ENCODE results near the gene TEX29. TPM values are rescaled to one million over a fixed set of nuclear protein-coding genes. Genes with fewer than 3 reads are reported as not detected.

TEX29 gene
- not detected for polyA plus RNA-seq (ENCODE audit: low read depth in 6 of 6)

- ATAC-seq (ENCODE audit: low read depth in 2 of 2): no peak
- peaks cover 0 to 4% (median 0%) of the 10 kb centered on the region in 3 donors for H3K4me1 Mint-ChIP-seq
- peak within 1 kb of the TSS in 1 of 6 donors; percentile 76 for H3K27ac Mint-ChIP-seq
- no peaks in the 10 kb centered on the region for H3K27me3 Mint-ChIP-seq
- peaks cover 11 to 30% of the 10 kb centered on the region in 2 donors for H3K36me3 Mint-ChIP-seq
- H3K9me3 Mint-ChIP-seq: peaks cover 0 to 8% (median 0%) of the 10 kb centered on the region in 7 donors
- no peak within 1 kb of the TSS for H3K4me3 Mint-ChIP-seq
- DNase-seq: no peak
These were observed at the start of gene TEX29 for GRCh38 chr13:111319998-111320911. TSS of gene TEX29 (plus strand) at chr13:111320642. CDS start at chr13:111320891, 249 bp downstream.

- no peaks in the 10 kb centered on the region for H3K27me3 Mint-ChIP-seq
- ATAC-seq (ENCODE audit: low read depth in 2 of 2) (no peak), DNase-seq (no peak)
- H3K36me3 Mint-ChIP-seq: peaks cover 12 to 31% of the 10 kb centered on the region in 2 donors
- no peaks in the 10 kb centered on the region for H3K9me3 Mint-ChIP-seq
- no peak overlapping the region for H3K4me3 Mint-ChIP-seq
- H3K4me1 Mint-ChIP-seq: peaks cover 0 to 5% (median 0%) of the 10 kb centered on the region in 3 donors
- H3K27ac Mint-ChIP-seq: peak overlapping the region in 3 of 6 donors; percentile 10 to 61 (median 53)
These were observed 49.4 kb upstream of the TEX29 start for GRCh38 chr13:111270765-111271698.

DNA sequence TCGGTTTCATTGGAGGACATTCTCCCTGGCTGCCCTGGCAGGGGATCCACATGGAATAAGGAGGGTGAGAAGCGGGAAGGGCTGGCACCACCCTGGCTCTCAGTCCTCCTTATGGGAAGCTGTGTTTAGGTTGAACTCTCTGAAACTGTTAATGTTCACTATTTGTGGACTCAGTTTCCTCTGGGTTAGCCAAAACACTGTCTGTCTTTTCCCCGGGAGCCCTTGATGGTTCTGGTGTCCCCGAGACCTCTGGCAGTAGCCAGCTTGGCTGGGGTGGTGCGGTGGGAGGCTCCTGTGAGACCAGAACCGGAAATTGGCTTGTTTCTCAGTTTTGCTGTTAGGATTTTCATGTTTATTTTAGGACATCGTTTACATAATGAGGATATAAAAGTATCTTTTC, 48.3 kb upstream of the TEX29 start:
- H3K4me3 Mint-ChIP-seq: no peak overlapping the region
- no peaks in the 10 kb centered on the region for H3K27me3 Mint-ChIP-seq
- peak overlapping the region in 2 of 6 donors; percentile 33 to 85 for H3K27ac Mint-ChIP-seq
- no peaks in the 10 kb centered on the region for H3K9me3 Mint-ChIP-seq
- no peak for DNase-seq
- peaks cover 1 to 27% of the 10 kb centered on the region in 2 donors for H3K36me3 Mint-ChIP-seq
- ATAC-seq (ENCODE audit: low read depth in 2 of 2): no peak
- no peaks in the 10 kb centered on the region for H3K4me1 Mint-ChIP-seq

- Mint-ChIP-seq H3K36me3 (peaks cover 11 to 28% of the 10 kb centered on the region in 2 donors), H3K27ac (peak overlapping the region in 1 of 6 donors; percentile 60), H3K27me3 (no peaks in the 10 kb centered on the region), H3K9me3 (no peaks in the 10 kb centered on the region), H3K4me3 (no peak overlapping the region), H3K4me1 (no peaks in the 10 kb centered on the region)
- ATAC-seq (ENCODE audit: low read depth in 2 of 2) (no peak), DNase-seq (no peak)
These were observed 45.1 kb upstream of the TEX29 start for GRCh38 chr13:111275382-111275781.

GRCh38 chr13:111275995-111276618, 44.3 kb upstream of the TEX29 start:
- no peak for ATAC-seq (ENCODE audit: low read depth in 2 of 2)
- H3K4me3 Mint-ChIP-seq: no peak overlapping the region
- no peaks in the 10 kb centered on the region for H3K27me3 Mint-ChIP-seq
- H3K9me3 Mint-ChIP-seq: no peaks in the 10 kb centered on the region
- H3K4me1 Mint-ChIP-seq: no peaks in the 10 kb centered on the region
- no peak for DNase-seq
- peaks cover 11 to 33% of the 10 kb centered on the region in 2 donors for H3K36me3 Mint-ChIP-seq
- H3K27ac Mint-ChIP-seq: no peak overlapping the region

GRCh38 chr13:111278258-111278657, 42.2 kb upstream of the TEX29 start:
- H3K4me1 Mint-ChIP-seq: no peaks in the 10 kb centered on the region
- DNase-seq (no peak), ATAC-seq (ENCODE audit: low read depth in 2 of 2) (no peak)
- H3K9me3 Mint-ChIP-seq: no peaks in the 10 kb centered on the region
- peak overlapping the region in 2 of 6 donors; percentile 20 to 63 for H3K27ac Mint-ChIP-seq
- no peak overlapping the region for H3K4me3 Mint-ChIP-seq
- H3K27me3 Mint-ChIP-seq: no peaks in the 10 kb centered on the region
- H3K36me3 Mint-ChIP-seq: peaks cover 12 to 33% of the 10 kb centered on the region in 2 donors

DNA sequence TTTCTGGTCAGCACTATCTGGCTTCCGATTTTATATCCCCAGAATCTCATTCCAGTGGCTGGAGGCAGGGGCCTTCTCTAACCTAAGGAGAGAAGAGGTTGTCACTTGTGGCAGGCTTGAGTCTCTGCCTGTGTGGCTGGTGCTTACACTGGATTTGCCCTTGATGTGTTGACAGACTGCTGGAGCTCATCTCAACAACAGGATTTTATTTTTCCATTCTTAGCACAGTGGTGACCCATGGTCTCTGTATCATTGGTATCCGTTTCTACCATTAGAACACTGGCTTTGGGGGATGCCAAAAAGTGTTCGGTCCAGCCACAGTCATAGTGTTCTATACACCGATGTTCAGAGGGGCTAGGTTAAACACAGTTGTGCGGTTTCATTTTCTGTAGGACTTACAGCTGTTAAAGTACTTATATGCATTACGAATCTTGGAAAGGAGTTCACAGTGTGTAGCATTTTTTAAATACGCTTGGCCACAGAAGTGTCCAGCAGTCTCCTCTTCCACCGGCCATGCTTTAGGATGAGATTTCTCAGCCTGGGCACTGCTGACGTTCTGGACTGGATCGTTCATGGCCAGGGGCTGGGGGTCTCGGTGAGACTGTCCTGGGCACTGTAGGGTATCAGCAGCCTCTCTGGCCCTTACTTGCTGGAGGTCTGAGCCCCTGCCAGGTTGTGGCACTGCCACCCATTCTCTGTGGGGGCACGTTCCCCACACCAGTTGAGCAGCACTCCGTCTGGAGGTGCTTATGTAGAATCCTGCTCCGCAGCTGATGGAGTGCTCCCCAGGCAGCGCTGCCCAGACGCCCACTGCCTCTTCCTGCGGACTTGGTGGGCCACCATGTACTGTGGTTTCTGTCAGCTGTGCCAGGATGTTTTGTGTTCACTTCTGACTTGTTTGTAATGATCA, 41.4 kb upstream of the TEX29 start:
- Mint-ChIP-seq H3K27ac (no peak overlapping the region), H3K4me3 (no peak overlapping the region), H3K27me3 (no peaks in the 10 kb centered on the region), H3K9me3 (no peaks in the 10 kb centered on the region), H3K36me3 (peaks cover 19 to 34% of the 10 kb centered on the region in 2 donors), H3K4me1 (peaks cover 0 to 3% (median 0%) of the 10 kb centered on the region in 3 donors)
- ATAC-seq (ENCODE audit: low read depth in 2 of 2) (no peak), DNase-seq (no peak)

DNA sequence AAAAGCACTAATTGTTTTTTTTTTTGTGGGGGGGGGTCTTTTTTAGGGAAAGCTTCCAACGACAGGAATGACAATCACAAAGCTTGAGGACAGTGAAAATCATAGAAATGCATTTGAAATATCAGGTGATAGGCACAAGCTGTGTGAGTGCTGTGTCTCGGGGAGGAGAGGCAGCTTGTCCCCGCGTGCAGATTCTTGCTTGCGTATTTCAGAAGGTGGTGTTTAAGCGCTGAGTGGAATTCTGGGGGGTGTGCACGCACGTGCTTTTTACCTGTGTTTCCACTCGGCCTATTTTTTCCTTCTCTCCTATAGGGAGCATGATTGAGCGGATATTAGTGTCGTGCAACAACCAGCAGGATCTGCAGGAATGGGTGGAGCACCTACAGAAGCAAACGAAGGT, 40.2 kb upstream of the TEX29 start:
- peaks cover 27 to 36% of the 10 kb centered on the region in 2 donors for H3K36me3 Mint-ChIP-seq
- H3K4me1 Mint-ChIP-seq: peaks cover 0 to 3% (median 0%) of the 10 kb centered on the region in 3 donors
- H3K9me3 Mint-ChIP-seq: no peaks in the 10 kb centered on the region
- H3K27me3 Mint-ChIP-seq: no peaks in the 10 kb centered on the region
- DNase-seq (no peak), ATAC-seq (ENCODE audit: low read depth in 2 of 2) (no peak)
- H3K4me3 Mint-ChIP-seq: no peak overlapping the region
- no peak overlapping the region for H3K27ac Mint-ChIP-seq

GRCh38 chr13:111280681-111281585, 39.5 kb upstream of the TEX29 start:
- Mint-ChIP-seq H3K36me3 (peaks cover 27 to 29% of the 10 kb centered on the region in 2 donors), H3K4me1 (peaks cover 0 to 3% (median 0%) of the 10 kb centered on the region in 3 donors), H3K4me3 (no peak overlapping the region), H3K27me3 (no peaks in the 10 kb centered on the region), H3K27ac (peak overlapping the region in 3 of 6 donors; percentile 24 to 68 (median 41)), H3K9me3 (no peaks in the 10 kb centered on the region)
- ATAC-seq (ENCODE audit: low read depth in 2 of 2): no peak
- DNase-seq: no peak

- ATAC-seq (ENCODE audit: low read depth in 2 of 2) (no peak), DNase-seq (no peak)
- H3K36me3 Mint-ChIP-seq: peaks cover 29 to 34% of the 10 kb centered on the region in 2 donors
These were observed 38.6 kb upstream of the TEX29 start for GRCh38 chr13:111281751-111282311.

GRCh38 chr13:111282425-111282824, 38.0 kb upstream of the TEX29 start:
- Mint-ChIP-seq H3K9me3 (no peaks in the 10 kb centered on the region), H3K4me3 (no peak overlapping the region), H3K36me3 (peaks cover 29 to 40% of the 10 kb centered on the region in 2 donors), H3K4me1 (peaks cover 0 to 3% (median 0%) of the 10 kb centered on the region in 3 donors), H3K27me3 (no peaks in the 10 kb centered on the region), H3K27ac (no peak overlapping the region)
- DNase-seq: no peak
- ATAC-seq (ENCODE audit: low read depth in 2 of 2): no peak

More at GRCh38 chr13:111281751-111282311, 38.6 kb upstream of the TEX29 start:
- Mint-ChIP-seq H3K4me3 (no peak overlapping the region), H3K27me3 (no peaks in the 10 kb centered on the region), H3K27ac (peak overlapping the region in 1 of 6 donors; percentile 68), H3K4me1 (peaks cover 0 to 3% (median 0%) of the 10 kb centered on the region in 3 donors), H3K9me3 (no peaks in the 10 kb centered on the region)
